ENCODE data around the gene ZFYVE28. TPM values are rescaled to one million over a fixed set of nuclear protein-coding genes. Genes with fewer than 3 reads are reported as not detected.
"Not testable (repeated sequence)": the region's sequence is repeated elsewhere in the genome, so short reads cannot be mapped to it uniquely, and the experiment has no call there.

ZFYVE28 gene
- total RNA-seq, 1 donor from 2014 or later: 16.6 TPM

- no peaks in the 10 kb centered on the region for H3K27me3 ChIP-seq
- no peak for TF ChIP-seq CTCF (IDR thresholded peaks at IDR 0.05)
- no peaks in the 10 kb centered on the region for H3K9me3 ChIP-seq
- H3K27ac ChIP-seq: no peak overlapping the region
- H3K4me3 ChIP-seq: no peak overlapping the region
- DNase-seq: no peak
- intact Hi-C loops (cut with DNase I): no loop called here
- no peaks in the 10 kb centered on the region for H3K4me1 ChIP-seq
- no peaks in the 10 kb centered on the region for H3K36me3 ChIP-seq
- no peak for ATAC-seq
These were observed 141.7 kb downstream of the ZFYVE28 start for GRCh38 chr4:2276581-2277325.

GRCh38 chr4:2275546-2276251, 142.7 kb downstream of the ZFYVE28 start:
- no peak for DNase-seq
- no peak for TF ChIP-seq CTCF (IDR thresholded peaks at IDR 0.05)
- Histone ChIP-seq H3K4me3 (no peak overlapping the region), H3K27ac (no peak overlapping the region), H3K36me3 (no peaks in the 10 kb centered on the region), H3K9me3 (no peaks in the 10 kb centered on the region), H3K27me3 (no peaks in the 10 kb centered on the region), H3K4me1 (no peaks in the 10 kb centered on the region)
- intact Hi-C loops (cut with DNase I): no loop called here
- ATAC-seq: no peak

- H3K27me3 ChIP-seq; H3K4me1 ChIP-seq; H3K27ac ChIP-seq; intact Hi-C loops (cut with DNase I); ATAC-seq; H3K36me3 ChIP-seq; H3K4me3 ChIP-seq; DNase-seq; H3K9me3 ChIP-seq: not testable (repeated sequence)
These were observed 143.4 kb downstream of the ZFYVE28 start for GRCh38 chr4:2275044-2275397.

GRCh38 chr4:2274320-2275043, 144.0 kb downstream of the ZFYVE28 start:
- Histone ChIP-seq H3K27me3 (no peaks in the 10 kb centered on the region), H3K9me3 (no peaks in the 10 kb centered on the region), H3K27ac (no peak overlapping the region), H3K4me3 (no peak overlapping the region), H3K4me1 (no peaks in the 10 kb centered on the region), H3K36me3 (no peaks in the 10 kb centered on the region)
- ATAC-seq (no peak), DNase-seq (no peak)
- intact Hi-C loops (cut with DNase I): no loop called here
- TF ChIP-seq CTCF (IDR thresholded peaks at IDR 0.05): no peak

- Histone ChIP-seq H3K4me1 (no peaks in the 10 kb centered on the region), H3K27me3 (no peaks in the 10 kb centered on the region), H3K9me3 (no peaks in the 10 kb centered on the region), H3K36me3 (no peaks in the 10 kb centered on the region), H3K4me3 (no peak overlapping the region), H3K27ac (no peak overlapping the region)
- intact Hi-C loops (cut with DNase I): no loop called here
- ATAC-seq: no peak
- no peak for TF ChIP-seq CTCF (IDR thresholded peaks at IDR 0.05)
- DNase-seq: no peak
These were observed 144.7 kb downstream of the ZFYVE28 start for GRCh38 chr4:2273657-2274319.
